Measurements from ENCODE around the gene TESPA1. TPM values are rescaled to one million over a fixed set of nuclear protein-coding genes. Genes with fewer than 3 reads are reported as not detected.
A peak's percentile ranks its signal among the peaks of the same experiment; 100 is the strongest.

The TESPA1 gene
- total and polyA plus RNA-seq, 9 of the 15 experiments (the other 6 are each of a cell fraction or from before 2014, with no cell fraction given): 0.72 to 7.1 (median 2.4) TPM

GRCh38 chr12:54935235-54935951 lies 49.2 kb downstream of the TESPA1 start (continued):
- TF ChIP-seq ZMIZ1 (IDR thresholded peaks at IDR 0.05; ENCODE audit: low read depth in 2 of 2, low read length in 2 of 2): no peak
- TF ChIP-seq MCM2 (IDR thresholded peaks at IDR 0.05; ENCODE audit: low read depth): no peak
- 0 out of 2 replicates have a peak, but pooled peaks have one; percentile 23 for TF ChIP-seq MYC (IDR thresholded peaks at IDR 0.05; ENCODE audit: low read depth, low read length)
- no peak for TF ChIP-seq MYC (CRISPR knock-in tag; IDR thresholded peaks at IDR 0.05; ENCODE audit: borderline replicate concordance, low read depth)
- TF ChIP-seq NR3C1 (CRISPR knock-in tag; IDR thresholded peaks at IDR 0.05): no peak
- no peak for TF ChIP-seq IFI16 (CRISPR knock-in tag; IDR thresholded peaks at IDR 0.05)
- TF ChIP-seq, protein P1, sequence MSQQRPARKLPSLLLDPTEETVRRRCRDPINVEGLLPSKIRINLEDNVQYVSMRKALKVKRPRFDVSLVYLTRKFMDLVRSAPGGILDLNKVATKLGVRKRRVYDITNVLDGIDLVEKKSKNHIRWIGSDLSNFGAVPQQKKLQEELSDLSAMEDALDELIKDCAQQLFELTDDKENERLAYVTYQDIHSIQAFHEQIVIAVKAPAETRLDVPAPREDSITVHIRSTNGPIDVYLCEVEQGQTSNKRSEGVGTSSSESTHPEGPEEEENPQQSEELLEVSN (IDR thresholded peaks at IDR 0.05; ENCODE audit: borderline replicate concordance in 1 of 2, extremely low read depth in 1 of 2, insufficient read depth in 1 of 2, insufficient read length in 1 of 2, low read depth in 1 of 2, low read length in 1 of 2, poor library complexity in 1 of 2, severe bottlenecking in 1 of 2): no peak
- peak; percentile 84; the same call in 1 of the 2 replicates for TF ChIP-seq JUN (IDR thresholded peaks at IDR 0.05; ENCODE audit: borderline replicate concordance, low read depth, low read length)
- no peak for TF ChIP-seq JUN (CRISPR knock-in tag; IDR thresholded peaks at IDR 0.05; ENCODE audit: borderline replicate concordance)
- peak; percentile 52; the same call in 1 of the 2 replicates for TF ChIP-seq SMARCA4 (IDR thresholded peaks at IDR 0.05)
- TF ChIP-seq, protein P2, sequence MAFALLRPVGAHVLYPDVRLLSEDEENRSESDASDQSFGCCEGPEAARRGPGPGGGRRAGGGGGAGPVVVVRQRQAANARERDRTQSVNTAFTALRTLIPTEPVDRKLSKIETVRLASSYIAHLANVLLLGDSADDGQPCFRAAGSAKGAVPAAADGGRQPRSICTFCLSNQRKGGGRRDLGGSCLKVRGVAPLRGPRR (CRISPR knock-in tag; IDR thresholded peaks at IDR 0.05): no peak
- TF ChIP-seq EP400 (IDR thresholded peaks at IDR 0.05): peak; percentile 34
- TF ChIP-seq CHD2 (IDR thresholded peaks at IDR 0.05; ENCODE audit: low read depth, low read length): no peak
- no peak for TF ChIP-seq ZBTB9 (CRISPR knock-in tag; IDR thresholded peaks at IDR 0.05)
- TF ChIP-seq, protein P3, sequence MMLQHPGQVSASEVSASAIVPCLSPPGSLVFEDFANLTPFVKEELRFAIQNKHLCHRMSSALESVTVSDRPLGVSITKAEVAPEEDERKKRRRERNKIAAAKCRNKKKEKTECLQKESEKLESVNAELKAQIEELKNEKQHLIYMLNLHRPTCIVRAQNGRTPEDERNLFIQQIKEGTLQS (IDR thresholded peaks at IDR 0.05): peak; percentile 87
- TF ChIP-seq, protein P3 (CRISPR knock-in tag; conservative IDR thresholded peaks at IDR 0.05): 0 out of 2 replicates have a peak, but pooled peaks have one; percentile 36
- no peak for TF ChIP-seq RBM34 (IDR thresholded peaks at IDR 0.05; ENCODE audit: borderline replicate concordance, insufficient read depth, low read length)
- TF ChIP-seq XRCC4 (IDR thresholded peaks at IDR 0.05; ENCODE audit: extremely low read depth, insufficient read depth, insufficient read length): no peak
- TF ChIP-seq FOSL1 (tag; conservative IDR thresholded peaks at IDR 0.05): peak; percentile 96
